HCT116 (cell line): ENCODE measurements around the gene IQCK. TPM values are rescaled to one million over a fixed set of nuclear protein-coding genes. Genes with fewer than 3 reads are reported as not detected.

Source experiments
- ATAC-seq: fragments of 200-7000 bp; cut with Tn5 transposase; 2 replicates; pipeline ENCODE4 v1.9.1; 2020; ENCODE audit warnings: mild to moderate bottlenecking, moderate library complexity
- BruUV-seq: library from RNA; stranded (reverse); fragments of 400-500 nt; replicated peaks from 2 replicates; lab custom pipeline; 2021; lab: Mats Ljungman, UMichigan
- CTCF ChIA-PET: fragments of 300-600 bp; sonication (Branson Sonifier 250); formaldehyde crosslinking; loops from one replicate; lab custom pipeline; 2021; ENCODE audit warnings: antibody characterized with exemption; lab: Charles Lee
- POLR2A ChIA-PET: fragments of 300-600, 350-600 bp; sonication (Branson Sonifier 250); formaldehyde crosslinking; loops from one replicate; lab custom pipeline; 2021; ENCODE audit warnings: antibody characterized with exemption; lab: Charles Lee
- RAD21 ChIA-PET, 2 experiments: fragments of 300-600 bp; sonication (Branson Sonifier 250); formaldehyde crosslinking; loops; one replicate each; lab custom pipeline; 2023; ENCODE audit warnings: low total read pairs in 2 of 2; ENCODE audit not compliant: uncharacterized antibody in 2 of 2, unreplicated experiment in 2 of 2, low non-redundant PET in 1 of 2; lab: Charles Lee
- DNase-seq: peaks from one replicate; pipeline ENCODE4 v3.0.0-alpha.2; 2010; ENCODE audit warnings: low read depth, low spot score
- H2AFZ ChIP-seq: fragments of 200-600 bp; shearing (Covaris generic), sonication (generic); 2 replicates; pipeline ENCODE4 v1.6.1; 2017; ENCODE audit warnings: low read depth, mixed run types, mixed read lengths, antibody characterized with exemption, low read length; ENCODE audit not compliant: poor library complexity, severe bottlenecking
- H3K27ac ChIP-seq: 2 replicates; pipeline ENCODE4 v1.5.1; 2012; ENCODE audit warnings: low read depth, low read length
- H3K27me3 ChIP-seq: fragments of 200-600 bp; sonication (generic); 2 replicates; pipeline ENCODE4 v1.6.1; 2016; ENCODE audit warnings: mixed run types, low read length, mixed read lengths; ENCODE audit not compliant: insufficient read depth
- H3K36me3 ChIP-seq, 2 experiments: fragments of 200-500 bp in 1 of 2; fragments of 200-600 bp in 1 of 2; sonication (Bioruptor generic) in 1 of 2; sonication (generic) in 1 of 2; 2 replicates each; pipeline versions ENCODE4 v1.5.1 to v1.6.1; 2014 to 2016; ENCODE audit warnings: low read length in 2 of 2, inconsistent platforms in 1 of 2, mixed read lengths in 1 of 2, mixed run types in 1 of 2; ENCODE audit not compliant: insufficient read depth in 2 of 2, control insufficient read depth in 1 of 2
- H3K4me1 ChIP-seq, 2 experiments: fragments of 200-600 bp in 1 of 2; sonication (generic) in 1 of 2; 2 replicates each; pipeline versions ENCODE4 v1.5.1 to v1.6.1; 2012 to 2017; ENCODE audit warnings: low read length in 2 of 2, inconsistent platforms in 1 of 2, mild to moderate bottlenecking in 1 of 2, mixed read lengths in 1 of 2, mixed run types in 1 of 2, moderate library complexity in 1 of 2; ENCODE audit not compliant: insufficient read depth in 2 of 2, control insufficient read depth in 1 of 2
- H3K4me2 ChIP-seq: fragments of 200-600 bp; sonication (generic); 2 replicates; pipeline ENCODE4 v1.6.1; 2017; ENCODE audit warnings: mixed run types, low read length, mixed read lengths
- H3K4me3 ChIP-seq, 2 experiments: fragments of 200-600 bp in 1 of 2; sonication (generic) in 1 of 2; replicated peaks in 1 of 2; 2 replicates each; pipeline ENCODE4 v1.5.1; 2011 to 2016; ENCODE audit warnings: low read length in 2 of 2, control low read depth in 1 of 2, low read depth in 1 of 2, mild to moderate bottlenecking in 1 of 2, mixed read lengths in 1 of 2, mixed run types in 1 of 2
- H3K79me2 ChIP-seq: fragments of 200-600 bp; sonication (generic); 2 replicates; pipeline ENCODE4 v1.6.1; 2017; ENCODE audit warnings: mild to moderate bottlenecking, mixed run types, low read length, moderate library complexity, mixed read lengths; ENCODE audit not compliant: insufficient read depth
- H3K9ac ChIP-seq: fragments of 200-600 bp; sonication (generic); 2 replicates; pipeline ENCODE4 v1.6.1; 2016; ENCODE audit warnings: low read length, mixed read lengths
- H3K9me2 ChIP-seq: fragments of 200-600 bp; sonication (generic), shearing (Covaris generic); 2 replicates; pipeline ENCODE4 v1.6.1; 2017; ENCODE audit warnings: mixed run types, mild to moderate bottlenecking, moderate library complexity; ENCODE audit not compliant: insufficient read depth
- H3K9me3 ChIP-seq, 2 experiments: fragments of 200-500 bp in 1 of 2; fragments of 200-600 bp in 1 of 2; sonication (Bioruptor generic) in 1 of 2; sonication (generic) in 1 of 2; 2 replicates each; pipeline ENCODE4 v1.6.1; 2014 to 2017; ENCODE audit warnings: low read length in 2 of 2, mixed read lengths in 2 of 2, inconsistent platforms in 1 of 2, low read depth in 1 of 2, mild to moderate bottlenecking in 1 of 2, mixed run types in 1 of 2, moderate library complexity in 1 of 2; ENCODE audit not compliant: control insufficient read depth in 1 of 2, insufficient read depth in 1 of 2
- H4K20me1 ChIP-seq: fragments of 200-600 bp; sonication (generic), shearing (Covaris generic); 2 replicates; pipeline ENCODE4 v1.6.1; 2017; ENCODE audit warnings: mixed run types, mild to moderate bottlenecking, moderate library complexity; ENCODE audit not compliant: insufficient read depth
- CEBPB ChIP-seq: IDR thresholded peaks from 2 replicates; pipeline ENCODE4 v1.6.1; 2012; ENCODE audit warnings: low read depth
- ELF1 ChIP-seq: IDR thresholded peaks from 2 replicates; pipeline ENCODE4 v1.6.1; 2012; ENCODE audit warnings: low read depth, borderline replicate concordance
- EZH2phosphoT487 ChIP-seq: fragments of 200-600 bp; IDR thresholded peaks from 2 replicates; pipeline ENCODE4 v1.6.1; 2018; ENCODE audit warnings: antibody characterized with exemption, borderline replicate concordance
- JUND ChIP-seq: IDR thresholded peaks from 2 replicates; pipeline ENCODE4 v1.6.1; 2012
- POLR2A ChIP-seq: IDR thresholded peaks from 2 replicates; pipeline ENCODE4 v1.7.0; 2011; ENCODE audit warnings: borderline replicate concordance; ENCODE audit not compliant: insufficient read depth, insufficient read length; ENCODE audit errors: extremely low read depth
- REST ChIP-seq: IDR thresholded peaks from 2 replicates; pipeline ENCODE4 v1.6.1; 2012; ENCODE audit warnings: low read depth
- SP1 ChIP-seq: IDR thresholded peaks from 2 replicates; pipeline ENCODE4 v1.6.1; 2012; ENCODE audit warnings: low read depth
- SRF ChIP-seq: IDR thresholded peaks from 2 replicates; pipeline ENCODE4 v1.6.1; 2012; ENCODE audit warnings: low read depth
- TCF7L2 ChIP-seq: IDR thresholded peaks from 2 replicates; pipeline ENCODE4 v1.7.0; 2011; ENCODE audit warnings: borderline replicate concordance, inconsistent platforms; ENCODE audit not compliant: insufficient read depth, insufficient read length; ENCODE audit errors: extremely low read depth
- intact Hi-C: fragments of 100-400 bp; cut with micrococcal nuclease; formaldehyde crosslinking; loops from 2 replicates; pipeline ENCODE4 v1.10.0; 2022
- total RNA-seq: library from RNA; stranded (reverse); gene quantifications from one replicate; pipeline ENCODE4 v1.2.1, GENCODE V29; 2021; ENCODE audit not compliant: unreplicated experiment

Gene IQCK
- total RNA-seq, 1 experiment from 2014 or later = 11.8 TPM

- ATAC-seq = no peak
- Histone ChIP-seq H3K9ac (no peak overlapping the region), H4K20me1 (no peaks in the 10 kb centered on the region), H3K27ac (no peak overlapping the region), H3K9me2 (no peaks in the 10 kb centered on the region), H3K79me2 (no peaks in the 10 kb centered on the region), H3K4me3 (no peak overlapping the region), H3K4me1 (no peaks in the 10 kb centered on the region), H3K4me2 (no peak overlapping the region), H3K9me3 (no peaks in the 10 kb centered on the region), H3K27me3 (no peaks in the 10 kb centered on the region), H3K36me3 (no peaks in the 10 kb centered on the region), H2AFZ (no peak overlapping the region)
- POLR2A ChIA-PET = no interaction called here
- RAD21 ChIA-PET = no interaction called here
- no peak for TF ChIP-seq JUND
- no peak for TF ChIP-seq TCF7L2
- TF ChIP-seq POLR2A = no peak
- TF ChIP-seq SP1 = no peak
- no peak for TF ChIP-seq REST
- no peak for TF ChIP-seq ELF1
- TF ChIP-seq CEBPB = no peak
- no peak for TF ChIP-seq SRF
- TF ChIP-seq EZH2phosphoT487 = no peak
- CTCF ChIA-PET = no interaction called here
- no peak for DNase-seq
- intact Hi-C loops = no loop called here
- BruUV-seq = no TSS peak
Observed at GRCh38 chr16:19757026-19757425, 39.0 kb downstream of the IQCK start.
